HL-60 (cell line): ENCODE results near the gene CFAP45.

ENCODE experiments used
- DNase-seq, 2 experiments: peaks; one replicate each; pipeline ENCODE4 v3.0.0-alpha.2; 2010 to 2020; ENCODE audit warnings: low read depth in 1 of 2, low spot score in 1 of 2
- H3K27ac ChIP-seq: fragments of 250-450 bp; sonication (Bioruptor Pico); replicated peaks from 2 replicates; pipeline ENCODE4 v1.5.1; 2020; ENCODE audit warnings: mild to moderate bottlenecking, moderate library complexity
- H3K27me3 ChIP-seq: fragments of 250-450 bp; sonication (Bioruptor Pico); 2 replicates; pipeline ENCODE4 v1.5.1; 2021; ENCODE audit warnings: mild to moderate bottlenecking, moderate library complexity; ENCODE audit not compliant: insufficient read depth, poor library complexity, severe bottlenecking
- H3K4me3 ChIP-seq: replicated peaks from 2 replicates; pipeline ENCODE4 v1.5.1; 2011; ENCODE audit warnings: mild to moderate bottlenecking, control low read depth, low read length; ENCODE audit not compliant: insufficient read depth
- GABPA ChIP-seq: IDR thresholded peaks from 2 replicates; pipeline ENCODE4 v1.6.1; 2012; ENCODE audit warnings: low read depth
- POLR2AphosphoS5 ChIP-seq: IDR thresholded peaks from 2 replicates; pipeline ENCODE4 v1.6.1; 2012; ENCODE audit warnings: low read depth
- SPI1 ChIP-seq: IDR thresholded peaks from 2 replicates; pipeline ENCODE4 v1.6.1; 2012; ENCODE audit warnings: low read depth, mild to moderate bottlenecking, borderline replicate concordance
- TF ChIP-seq, protein P1 (sequence below): IDR thresholded peaks from 2 replicates; pipeline ENCODE4 v1.6.1; 2012; ENCODE audit warnings: low read depth; ENCODE audit not compliant: insufficient replicate concordance
- TF ChIP-seq, protein P2 (sequence below): IDR thresholded peaks from one replicate; pipeline ENCODE4 v1.5.1; 2011; ENCODE audit warnings: low read length, control low read depth, inconsistent platforms; ENCODE audit not compliant: insufficient read depth

CFAP45 gene

DNA sequence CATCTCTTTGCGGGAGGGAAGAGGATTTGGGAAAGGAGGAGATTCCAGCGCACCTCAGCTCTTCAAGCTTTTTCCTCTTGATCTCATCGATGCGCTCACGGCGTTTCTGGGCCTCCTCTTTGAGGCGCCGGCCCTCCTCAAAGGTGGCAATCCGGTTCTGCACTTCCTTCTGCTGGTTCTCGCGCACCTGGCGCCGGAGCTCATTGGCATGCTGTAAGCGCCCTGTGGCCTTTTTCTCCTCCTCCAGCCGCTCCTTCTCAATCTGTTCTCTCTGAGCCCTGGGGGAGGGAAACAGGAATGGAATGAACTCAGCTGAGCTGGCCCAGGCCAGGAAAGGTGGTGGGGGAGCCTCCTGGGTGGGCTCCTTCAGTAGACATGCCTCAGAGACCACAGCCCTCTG lies 27.1 kb downstream of the CFAP45 start:
- Histone ChIP-seq H3K4me3 (no peak overlapping the region), H3K27me3 (no peaks in the 10 kb centered on the region), H3K27ac (no peak overlapping the region)
- no peak for DNase-seq
- no peak for TF ChIP-seq SPI1
- TF ChIP-seq, protein P1, sequence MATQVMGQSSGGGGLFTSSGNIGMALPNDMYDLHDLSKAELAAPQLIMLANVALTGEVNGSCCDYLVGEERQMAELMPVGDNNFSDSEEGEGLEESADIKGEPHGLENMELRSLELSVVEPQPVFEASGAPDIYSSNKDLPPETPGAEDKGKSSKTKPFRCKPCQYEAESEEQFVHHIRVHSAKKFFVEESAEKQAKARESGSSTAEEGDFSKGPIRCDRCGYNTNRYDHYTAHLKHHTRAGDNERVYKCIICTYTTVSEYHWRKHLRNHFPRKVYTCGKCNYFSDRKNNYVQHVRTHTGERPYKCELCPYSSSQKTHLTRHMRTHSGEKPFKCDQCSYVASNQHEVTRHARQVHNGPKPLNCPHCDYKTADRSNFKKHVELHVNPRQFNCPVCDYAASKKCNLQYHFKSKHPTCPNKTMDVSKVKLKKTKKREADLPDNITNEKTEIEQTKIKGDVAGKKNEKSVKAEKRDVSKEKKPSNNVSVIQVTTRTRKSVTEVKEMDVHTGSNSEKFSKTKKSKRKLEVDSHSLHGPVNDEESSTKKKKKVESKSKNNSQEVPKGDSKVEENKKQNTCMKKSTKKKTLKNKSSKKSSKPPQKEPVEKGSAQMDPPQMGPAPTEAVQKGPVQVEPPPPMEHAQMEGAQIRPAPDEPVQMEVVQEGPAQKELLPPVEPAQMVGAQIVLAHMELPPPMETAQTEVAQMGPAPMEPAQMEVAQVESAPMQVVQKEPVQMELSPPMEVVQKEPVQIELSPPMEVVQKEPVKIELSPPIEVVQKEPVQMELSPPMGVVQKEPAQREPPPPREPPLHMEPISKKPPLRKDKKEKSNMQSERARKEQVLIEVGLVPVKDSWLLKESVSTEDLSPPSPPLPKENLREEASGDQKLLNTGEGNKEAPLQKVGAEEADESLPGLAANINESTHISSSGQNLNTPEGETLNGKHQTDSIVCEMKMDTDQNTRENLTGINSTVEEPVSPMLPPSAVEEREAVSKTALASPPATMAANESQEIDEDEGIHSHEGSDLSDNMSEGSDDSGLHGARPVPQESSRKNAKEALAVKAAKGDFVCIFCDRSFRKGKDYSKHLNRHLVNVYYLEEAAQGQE: no peak
- TF ChIP-seq GABPA: no peak
- TF ChIP-seq POLR2AphosphoS5: no peak
- TF ChIP-seq, protein P2, sequence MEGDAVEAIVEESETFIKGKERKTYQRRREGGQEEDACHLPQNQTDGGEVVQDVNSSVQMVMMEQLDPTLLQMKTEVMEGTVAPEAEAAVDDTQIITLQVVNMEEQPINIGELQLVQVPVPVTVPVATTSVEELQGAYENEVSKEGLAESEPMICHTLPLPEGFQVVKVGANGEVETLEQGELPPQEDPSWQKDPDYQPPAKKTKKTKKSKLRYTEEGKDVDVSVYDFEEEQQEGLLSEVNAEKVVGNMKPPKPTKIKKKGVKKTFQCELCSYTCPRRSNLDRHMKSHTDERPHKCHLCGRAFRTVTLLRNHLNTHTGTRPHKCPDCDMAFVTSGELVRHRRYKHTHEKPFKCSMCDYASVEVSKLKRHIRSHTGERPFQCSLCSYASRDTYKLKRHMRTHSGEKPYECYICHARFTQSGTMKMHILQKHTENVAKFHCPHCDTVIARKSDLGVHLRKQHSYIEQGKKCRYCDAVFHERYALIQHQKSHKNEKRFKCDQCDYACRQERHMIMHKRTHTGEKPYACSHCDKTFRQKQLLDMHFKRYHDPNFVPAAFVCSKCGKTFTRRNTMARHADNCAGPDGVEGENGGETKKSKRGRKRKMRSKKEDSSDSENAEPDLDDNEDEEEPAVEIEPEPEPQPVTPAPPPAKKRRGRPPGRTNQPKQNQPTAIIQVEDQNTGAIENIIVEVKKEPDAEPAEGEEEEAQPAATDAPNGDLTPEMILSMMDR: no peak

DNA sequence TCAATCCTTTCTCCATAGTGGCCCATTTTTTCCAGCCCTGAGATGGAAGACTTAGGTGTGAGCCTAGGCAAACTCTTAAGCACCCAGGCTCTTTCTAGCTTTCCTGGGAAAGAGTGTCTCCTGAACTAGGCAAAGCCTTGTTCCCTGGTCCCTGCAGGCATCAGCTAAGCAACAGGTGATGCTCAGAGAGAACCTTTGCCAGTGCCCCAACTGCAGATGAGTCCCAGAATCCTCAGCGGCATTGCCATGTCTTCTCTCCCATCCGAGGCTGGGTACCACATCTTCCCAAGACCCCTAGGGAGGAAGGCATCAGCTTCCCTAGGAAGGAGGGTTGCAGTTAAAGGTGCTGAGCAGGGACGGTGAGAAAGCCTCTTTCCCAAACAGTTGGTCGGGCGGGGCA lies 29.3 kb downstream of the CFAP45 start:
- Histone ChIP-seq H3K27ac (no peak overlapping the region), H3K4me3 (no peak overlapping the region), H3K27me3 (no peaks in the 10 kb centered on the region)
- no peak for DNase-seq
- TF ChIP-seq POLR2AphosphoS5 (no peak), GABPA (no peak), SPI1 (no peak)
- TF ChIP-seq, protein P2: no peak
- TF ChIP-seq, protein P1: no peak

DNA sequence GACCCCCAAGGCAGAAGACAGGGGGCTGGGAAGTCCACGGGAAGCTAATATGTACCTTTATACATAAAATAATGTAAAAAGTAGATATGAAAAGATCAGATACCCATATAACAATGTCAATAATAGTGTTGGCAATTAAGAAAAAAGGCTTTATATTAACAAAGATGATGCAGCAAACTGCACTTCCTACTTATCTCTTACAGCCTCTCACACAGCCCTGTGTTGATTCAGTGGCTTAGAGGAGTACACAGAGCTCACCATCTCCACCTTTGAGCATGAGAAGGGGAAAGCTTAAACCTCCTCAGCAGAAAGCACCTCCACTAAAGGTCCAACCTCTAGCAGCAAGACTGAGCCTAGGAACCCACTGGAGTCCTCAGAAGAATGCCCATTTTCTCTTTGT lies 30.4 kb downstream of the CFAP45 start:
- no peak for DNase-seq
- H3K27ac ChIP-seq: no peak overlapping the region
- no peak overlapping the region for H3K4me3 ChIP-seq
- no peak for TF ChIP-seq POLR2AphosphoS5
- TF ChIP-seq SPI1: no peak
- TF ChIP-seq, protein P2: no peak
- TF ChIP-seq, protein P1: no peak
- TF ChIP-seq GABPA: no peak
- H3K27me3 ChIP-seq: no peaks in the 10 kb centered on the region
